ENCODE data around the gene FOXL3. TPM values are rescaled to one million over a fixed set of nuclear protein-coding genes. Genes with fewer than 3 reads are reported as not detected.

Gene FOXL3
- total RNA-seq, 1 donor from 2014 or later, result not detected

- no peak overlapping the region for H3K27ac Mint-ChIP-seq (ENCODE audit: unreplicated experiment)
- H3K9me3 Mint-ChIP-seq, result peaks cover 3% of the 10 kb centered on the region
- H3K27me3 Mint-ChIP-seq (ENCODE audit: low read depth), result peaks cover 3% of the 10 kb centered on the region
- H3K4me3 Mint-ChIP-seq, result no peak overlapping the region
- no peaks in the 10 kb centered on the region for H3K4me1 Mint-ChIP-seq
- no peak for DNase-seq (ENCODE audit: low read depth, low spot score)
- TF ChIP-seq, protein P1, sequence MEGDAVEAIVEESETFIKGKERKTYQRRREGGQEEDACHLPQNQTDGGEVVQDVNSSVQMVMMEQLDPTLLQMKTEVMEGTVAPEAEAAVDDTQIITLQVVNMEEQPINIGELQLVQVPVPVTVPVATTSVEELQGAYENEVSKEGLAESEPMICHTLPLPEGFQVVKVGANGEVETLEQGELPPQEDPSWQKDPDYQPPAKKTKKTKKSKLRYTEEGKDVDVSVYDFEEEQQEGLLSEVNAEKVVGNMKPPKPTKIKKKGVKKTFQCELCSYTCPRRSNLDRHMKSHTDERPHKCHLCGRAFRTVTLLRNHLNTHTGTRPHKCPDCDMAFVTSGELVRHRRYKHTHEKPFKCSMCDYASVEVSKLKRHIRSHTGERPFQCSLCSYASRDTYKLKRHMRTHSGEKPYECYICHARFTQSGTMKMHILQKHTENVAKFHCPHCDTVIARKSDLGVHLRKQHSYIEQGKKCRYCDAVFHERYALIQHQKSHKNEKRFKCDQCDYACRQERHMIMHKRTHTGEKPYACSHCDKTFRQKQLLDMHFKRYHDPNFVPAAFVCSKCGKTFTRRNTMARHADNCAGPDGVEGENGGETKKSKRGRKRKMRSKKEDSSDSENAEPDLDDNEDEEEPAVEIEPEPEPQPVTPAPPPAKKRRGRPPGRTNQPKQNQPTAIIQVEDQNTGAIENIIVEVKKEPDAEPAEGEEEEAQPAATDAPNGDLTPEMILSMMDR (conservative IDR thresholded peaks at IDR 0.05), result no peak
- no peaks in the 10 kb centered on the region for H3K36me3 Mint-ChIP-seq (ENCODE audit: low read depth)
Observed at GRCh38 chr7:304574-305409, 14.8 kb downstream of the FOXL3 start.

DNA sequence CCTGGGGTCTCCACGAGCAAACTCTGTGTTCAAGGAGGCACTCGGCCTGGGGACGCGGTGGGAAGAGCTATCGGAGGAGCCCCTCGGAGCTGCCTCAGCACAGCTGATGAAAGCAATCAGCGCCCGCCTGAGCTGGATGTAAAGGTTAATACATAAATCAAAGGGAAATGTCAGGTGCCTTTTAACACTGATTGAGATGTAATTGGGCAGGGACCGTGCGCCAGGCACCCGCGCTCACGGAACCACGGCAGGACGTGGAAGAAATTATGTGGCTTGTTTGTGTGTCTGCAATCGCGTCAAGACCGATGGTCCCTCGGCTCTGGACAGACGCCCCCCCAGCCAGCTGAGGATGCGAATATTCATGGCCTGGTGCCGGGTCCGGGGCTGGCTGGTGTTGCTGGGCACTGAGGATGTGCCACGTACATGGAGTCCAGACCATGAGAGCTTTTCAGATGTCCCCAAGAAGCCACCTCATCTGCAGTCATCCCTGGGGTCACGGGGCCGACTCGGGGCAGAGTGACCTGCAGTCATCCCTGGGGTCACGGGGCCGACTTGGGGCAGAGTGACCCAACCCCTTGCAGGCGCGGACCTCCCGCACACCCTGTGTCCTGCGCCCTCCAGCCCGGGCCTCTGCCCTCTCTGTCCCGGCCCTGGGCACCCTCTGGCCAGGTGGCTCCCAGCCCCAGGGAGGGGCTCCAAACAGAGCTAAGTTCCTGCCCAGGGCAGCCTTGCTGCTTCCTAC, 15.6 kb downstream of the FOXL3 start:
- TF ChIP-seq, protein P1 (conservative IDR thresholded peaks at IDR 0.05), result no peak
- H3K27ac Mint-ChIP-seq (ENCODE audit: unreplicated experiment), result no peak overlapping the region
- H3K4me1 Mint-ChIP-seq, result no peaks in the 10 kb centered on the region
- no peaks in the 10 kb centered on the region for H3K36me3 Mint-ChIP-seq (ENCODE audit: low read depth)
- peaks cover 3% of the 10 kb centered on the region for H3K27me3 Mint-ChIP-seq (ENCODE audit: low read depth)
- H3K4me3 Mint-ChIP-seq, result no peak overlapping the region
- H3K9me3 Mint-ChIP-seq, result peaks cover 3% of the 10 kb centered on the region
- DNase-seq (ENCODE audit: low read depth, low spot score), result no peak

DNA sequence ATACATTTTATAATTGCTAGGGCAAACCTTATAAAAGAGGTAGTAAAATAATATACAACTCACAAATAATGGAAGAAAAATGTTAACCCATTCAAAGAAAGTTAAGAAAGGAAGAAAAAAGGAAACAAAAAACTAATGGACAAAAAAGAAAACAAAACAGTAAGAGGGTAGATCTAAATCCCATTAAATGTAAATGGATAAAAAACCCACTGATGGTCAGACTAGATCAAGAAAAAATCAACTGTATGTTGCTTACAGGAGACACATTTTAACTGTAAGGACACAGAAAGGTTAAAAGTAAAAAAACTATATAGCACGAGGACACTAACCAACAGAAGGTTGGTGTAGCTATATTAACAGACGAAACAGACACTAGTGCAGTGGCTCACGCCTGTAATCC, 18.0 kb downstream of the FOXL3 start:
- Mint-ChIP-seq H3K4me3 (no peak overlapping the region), H3K36me3 (ENCODE audit: low read depth) (no peaks in the 10 kb centered on the region), H3K27me3 (ENCODE audit: low read depth) (peaks cover 23% of the 10 kb centered on the region), H3K9me3 (peaks cover 3% of the 10 kb centered on the region), H3K4me1 (no peaks in the 10 kb centered on the region), H3K27ac (ENCODE audit: unreplicated experiment) (no peak overlapping the region)
- TF ChIP-seq, protein P1 (conservative IDR thresholded peaks at IDR 0.05), result no peak
- no peak for DNase-seq (ENCODE audit: low read depth, low spot score)

DNA sequence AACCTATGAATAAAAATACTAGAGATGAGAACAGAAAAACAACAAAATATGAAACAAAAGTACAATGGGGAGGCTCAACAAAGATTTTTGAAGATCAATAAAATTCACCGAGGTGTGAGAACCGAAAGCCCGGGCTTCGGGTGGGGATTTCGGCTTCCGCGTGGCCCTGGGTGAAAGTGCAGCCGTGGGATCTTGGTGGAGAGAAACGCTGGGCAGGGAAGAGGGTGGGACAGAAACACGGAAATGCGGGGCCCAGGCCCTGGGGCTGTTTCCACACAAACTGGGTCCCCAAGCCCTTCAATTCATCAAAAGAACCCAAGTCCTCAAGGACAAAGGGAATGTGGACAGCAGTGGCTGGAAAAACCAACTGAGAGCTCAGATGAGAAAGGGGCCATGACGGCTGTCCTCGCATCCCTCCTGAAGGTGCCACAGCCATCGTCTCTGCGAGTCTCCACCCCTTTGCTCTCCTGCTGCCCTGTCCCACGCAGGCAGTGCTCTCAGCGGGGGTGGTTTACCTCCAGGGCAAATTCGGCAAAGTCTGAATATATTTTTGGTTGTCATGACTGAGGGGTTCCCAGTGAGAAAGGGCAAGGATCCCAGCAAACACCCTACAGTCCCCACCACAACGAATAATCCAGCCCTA, 19.7 kb downstream of the FOXL3 start:
- Mint-ChIP-seq H3K9me3 (peaks cover 3% of the 10 kb centered on the region), H3K36me3 (ENCODE audit: low read depth) (no peaks in the 10 kb centered on the region), H3K4me1 (no peaks in the 10 kb centered on the region), H3K27ac (ENCODE audit: unreplicated experiment) (no peak overlapping the region), H3K4me3 (no peak overlapping the region), H3K27me3 (ENCODE audit: low read depth) (peaks cover 33% of the 10 kb centered on the region)
- TF ChIP-seq, protein P1 (conservative IDR thresholded peaks at IDR 0.05), result no peak
- DNase-seq (ENCODE audit: low read depth, low spot score), result no peak

- no peak for DNase-seq (ENCODE audit: low read depth, low spot score)
- H3K4me1 Mint-ChIP-seq, result no peaks in the 10 kb centered on the region
- no peak overlapping the region for H3K4me3 Mint-ChIP-seq
- H3K9me3 Mint-ChIP-seq, result peaks cover 3% of the 10 kb centered on the region
- no peaks in the 10 kb centered on the region for H3K36me3 Mint-ChIP-seq (ENCODE audit: low read depth)
- H3K27me3 Mint-ChIP-seq (ENCODE audit: low read depth), result peaks cover 48% of the 10 kb centered on the region
- H3K27ac Mint-ChIP-seq (ENCODE audit: unreplicated experiment), result no peak overlapping the region
- TF ChIP-seq, protein P1 (conservative IDR thresholded peaks at IDR 0.05), result no peak
Observed at GRCh38 chr7:311131-311680, 21.2 kb downstream of the FOXL3 start.

Data from neural crest cell (in vitro differentiated cells).